SK-N-SH (cell line): ENCODE results near the gene TBC1D16. TPM values are rescaled to one million over a fixed set of nuclear protein-coding genes. Genes with fewer than 3 reads are reported as not detected.

Source experiments
- CTCF ChIA-PET: fragments of 300-600, 350-600 bp; formaldehyde crosslinking; extraction: SDS; loops from one replicate; lab custom pipeline; 2021; lab: Yijun Ruan, JAX
- POLR2A ChIA-PET: fragments of 350-600 bp; sonication (Branson Sonifier 250); formaldehyde crosslinking; extraction: SDS; loops from one replicate; lab custom pipeline; 2020; ENCODE audit warnings: antibody characterized with exemption, inconsistent platforms; lab: Yijun Ruan, JAX
- DNase-seq: peaks from one replicate; pipeline ENCODE4 v3.0.0; 2012
- H2AFZ ChIP-seq: fragments of 200-600 bp; sonication (generic); 2 replicates; pipeline ENCODE4 v1.8.1; 2016; ENCODE audit warnings: antibody characterized with exemption, mild to moderate bottlenecking, low read depth
- H3F3A ChIP-seq: fragments of 200-600 bp; sonication (generic); replicated peaks from 2 replicates; pipeline ENCODE3; 2016; ENCODE audit warnings: antibody characterized with exemption, mild to moderate bottlenecking; ENCODE audit not compliant: insufficient read depth
- H3K27ac ChIP-seq, 2 experiments: fragments of 200-500 bp in 1 of 2; fragments of 200-600 bp in 1 of 2; sonication (Bioruptor generic) in 1 of 2; sonication (generic), shearing (Covaris generic) in 1 of 2; 2 replicates each; pipeline versions ENCODE4 v1.5.1 to v1.6.1; 2014 to 2016; ENCODE audit warnings: low read depth in 2 of 2, inconsistent platforms in 1 of 2, low read length in 1 of 2, mild to moderate bottlenecking in 1 of 2, mixed read lengths in 1 of 2
- H3K27me3 ChIP-seq: fragments of 200-600 bp; sonication (generic), shearing (Covaris generic); 2 replicates; pipeline ENCODE4 v1.6.1; 2016; ENCODE audit warnings: mixed run types; ENCODE audit not compliant: insufficient read depth
- H3K36me3 ChIP-seq, 2 experiments: fragments of 200-500 bp in 1 of 2; fragments of 200-600 bp in 1 of 2; sonication (Bioruptor generic) in 1 of 2; sonication (generic) in 1 of 2; replicated peaks in 1 of 2; 2 replicates each; pipeline versions ENCODE3 to v1.5.1; 2014 to 2016; ENCODE audit warnings: low read length in 1 of 2, mild to moderate bottlenecking in 1 of 2; ENCODE audit not compliant: insufficient read depth in 2 of 2, control insufficient read depth in 1 of 2
- H3K4me1 ChIP-seq, 2 experiments: fragments of 200-500 bp in 1 of 2; fragments of 200-600 bp in 1 of 2; sonication (Bioruptor generic) in 1 of 2; sonication (generic), shearing (Covaris generic) in 1 of 2; 2 replicates each; pipeline versions ENCODE4 v1.5.1 to v1.6.1; 2014 to 2016; ENCODE audit warnings: low read depth in 1 of 2, low read length in 1 of 2, mixed run types in 1 of 2; ENCODE audit not compliant: insufficient read depth in 2 of 2, control insufficient read depth in 1 of 2
- H3K4me2 ChIP-seq: fragments of 200-600 bp; sonication (generic), shearing (Covaris generic); 2 replicates; pipeline ENCODE4 v1.6.1; 2017; ENCODE audit warnings: mixed run types
- H3K4me3 ChIP-seq, 2 experiments: fragments of 200-500 bp in 1 of 2; fragments of 200-600 bp in 1 of 2; sonication (Bioruptor generic) in 1 of 2; sonication (generic), shearing (Covaris generic) in 1 of 2; 2 replicates each; pipeline versions ENCODE4 v1.5.1 to v1.8.1; 2014 to 2016; ENCODE audit warnings: low read depth in 2 of 2, inconsistent platforms in 1 of 2, low read length in 1 of 2, mild to moderate bottlenecking in 1 of 2, mixed read lengths in 1 of 2, moderate library complexity in 1 of 2
- H3K79me2 ChIP-seq: fragments of 200-600 bp; sonication (generic); 2 replicates; pipeline ENCODE4 v1.8.1; 2017; ENCODE audit warnings: mild to moderate bottlenecking; ENCODE audit not compliant: insufficient read depth
- H3K9ac ChIP-seq: fragments of 200-600 bp; sonication (generic); 2 replicates; pipeline ENCODE4 v1.6.1; 2017; ENCODE audit warnings: mixed run types
- H3K9me2 ChIP-seq: fragments of 200-600 bp; sonication (generic); 2 replicates; pipeline ENCODE4 v1.6.1; 2017; ENCODE audit warnings: mixed run types
- H3K9me3 ChIP-seq: fragments of 200-600 bp; sonication (generic); 2 replicates; pipeline ENCODE4 v1.6.1; 2017; ENCODE audit warnings: mixed run types, mild to moderate bottlenecking, moderate library complexity
- H4K20me1 ChIP-seq: fragments of 200-600 bp; sonication (generic); 2 replicates; pipeline ENCODE4 v1.6.1; 2017; ENCODE audit warnings: mild to moderate bottlenecking, mixed run types; ENCODE audit not compliant: insufficient read depth
- EP300 ChIP-seq, 2 experiments: IDR thresholded peaks; 2 replicates each; pipeline versions ENCODE4 v1.4.0 to v1.6.1; 2012; ENCODE audit warnings: borderline replicate concordance in 1 of 2, low read depth in 1 of 2, low read length in 1 of 2
- FOXJ3 ChIP-seq: sonication (generic); formaldehyde crosslinking; IDR thresholded peaks from 2 replicates; pipeline ENCODE4 v1.5.1; 2020; ENCODE audit warnings: mild to moderate bottlenecking, missing genetic modification reagents
- GABPA ChIP-seq: IDR thresholded peaks from 2 replicates; pipeline ENCODE4 v1.4.0; 2012; ENCODE audit warnings: low read depth, mild to moderate bottlenecking
- GATA2 ChIP-seq: sonication (generic); formaldehyde crosslinking; IDR thresholded peaks from 2 replicates; pipeline ENCODE4 v1.5.0; 2020; ENCODE audit warnings: mild to moderate bottlenecking, missing genetic modification reagents
- JUND ChIP-seq: IDR thresholded peaks from 2 replicates; pipeline ENCODE4 v1.4.0; 2012
- MEF2A ChIP-seq: IDR thresholded peaks from 2 replicates; pipeline ENCODE4 v1.4.0; 2012; ENCODE audit warnings: low read depth, borderline replicate concordance
- NRF1 ChIP-seq: IDR thresholded peaks from 2 replicates; pipeline ENCODE4 v1.6.1; 2012; ENCODE audit warnings: low read depth, mild to moderate bottlenecking, low read length
- POLR2AphosphoS5 ChIP-seq: IDR thresholded peaks from 2 replicates; pipeline ENCODE4 v1.6.1; 2012; ENCODE audit warnings: low read depth, low read length
- RCOR1 ChIP-seq: fragments of 150-350 bp; IDR thresholded peaks from 2 replicates; pipeline ENCODE4 v1.6.1; 2017; ENCODE audit warnings: antibody characterized with exemption, low read length
- RFX5 ChIP-seq: IDR thresholded peaks from 2 replicates; pipeline ENCODE4 v1.6.1; 2012; ENCODE audit warnings: mild to moderate bottlenecking, improper control_type of control experiment, low read length
- RXRA ChIP-seq: IDR thresholded peaks from 2 replicates; pipeline ENCODE4 v1.4.0; 2012; ENCODE audit warnings: low read depth, mild to moderate bottlenecking, borderline replicate concordance
- SMC3 ChIP-seq: IDR thresholded peaks from 2 replicates; pipeline ENCODE4 v1.6.1; 2012; ENCODE audit warnings: low read depth, low read length, improper control_type of control experiment
- TEAD4 ChIP-seq: IDR thresholded peaks from 2 replicates; pipeline ENCODE4 v1.4.0; 2012; ENCODE audit warnings: mild to moderate bottlenecking, borderline replicate concordance; ENCODE audit not compliant: insufficient read depth
- USF1 ChIP-seq: IDR thresholded peaks from 2 replicates; pipeline ENCODE4 v1.4.0; 2012; ENCODE audit warnings: low read depth, borderline replicate concordance
- YY1 ChIP-seq: IDR thresholded peaks from 2 replicates; pipeline ENCODE4 v1.4.0; 2012; ENCODE audit warnings: low read depth, mild to moderate bottlenecking
- WGBS: methylation state at CpG from one replicate; pipeline ENCODE4 v1.1.6; 2017; ENCODE audit warnings: low lambda C conversion rate; 5-methylcytosine and 5-hydroxymethylcytosine counted together
- polyA plus RNA-seq, 3 experiments: library from polyadenylated mRNA; depleted of rRNA; stranded (reverse); fragments of >200 nt; gene quantifications; 2 replicates each; pipeline ENCODE4 v1.2.3, GENCODE V29; 2012
- TF ChIP-seq, protein P1 (sequence below): fragments of 200-600 bp; sonication (generic); IDR thresholded peaks from 2 replicates; pipeline ENCODE4 v1.6.1; 2017; ENCODE audit warnings: antibody characterized with exemption, mild to moderate bottlenecking, moderate library complexity
- TF ChIP-seq, protein P2 (sequence below): IDR thresholded peaks from 2 replicates; pipeline ENCODE4 v1.4.0; 2012; ENCODE audit warnings: low read depth

The TBC1D16 gene
- polyA plus RNA-seq, 1 of the 3 experiments (the other 2 are of a cell fraction), result 14.5 TPM

DNA sequence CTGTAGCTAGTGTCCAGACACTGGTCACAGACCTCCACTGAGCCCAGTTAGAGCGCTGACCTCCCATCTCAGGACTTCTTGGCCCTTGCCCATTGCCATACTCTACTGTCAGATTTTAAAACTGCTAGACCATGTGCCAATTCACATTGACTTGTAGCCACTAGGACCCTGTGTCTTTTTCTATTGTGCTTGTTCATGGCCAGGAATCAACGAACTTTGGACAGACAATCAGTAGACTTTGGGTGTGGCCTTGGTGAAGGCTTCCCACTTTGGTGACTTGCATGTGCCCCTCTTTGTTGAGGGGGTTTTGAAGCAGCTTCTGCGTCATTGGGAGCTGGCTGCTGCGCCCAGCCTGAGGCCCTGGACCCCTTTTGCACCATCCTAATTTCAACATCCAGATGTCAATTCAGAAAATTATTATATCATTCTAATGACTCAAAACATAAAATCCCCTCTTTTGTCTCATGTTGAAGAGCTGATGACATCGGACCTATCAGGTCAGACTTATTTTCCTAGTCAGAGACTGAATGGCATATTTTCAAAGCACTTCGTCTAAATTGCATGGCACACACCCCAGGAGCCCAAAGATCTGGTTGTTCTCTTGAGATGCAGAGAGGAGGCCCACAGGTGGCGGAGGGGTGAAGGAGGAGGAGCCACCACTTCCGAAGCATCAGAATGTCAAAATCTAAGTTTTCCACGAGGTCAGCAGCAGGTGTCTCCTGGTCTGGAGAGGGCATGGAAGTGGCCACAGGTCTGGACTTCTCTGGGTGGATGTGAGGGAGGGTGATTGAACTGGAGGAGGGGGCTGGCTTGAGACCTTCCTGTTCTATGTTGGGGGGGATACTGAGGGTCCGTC, 103.0 kb downstream of the TBC1D16 start:
- Histone ChIP-seq H3K4me3 (no peak overlapping the region), H3K4me1 (peaks cover 14 to 30% of the 10 kb centered on the region in 2 experiments; a peak in 2 of 4 replicates), H3K9me2 (no peaks in the 10 kb centered on the region), H3F3A (peaks cover 4% of the 10 kb centered on the region), H3K9ac (no peak overlapping the region), H3K27me3 (no peaks in the 10 kb centered on the region), H4K20me1 (no peaks in the 10 kb centered on the region), H3K4me2 (no peak overlapping the region), H2AFZ (no peak overlapping the region), H3K79me2 (no peaks in the 10 kb centered on the region), H3K27ac (no peak overlapping the region), H3K36me3 (peaks cover 0 to 2% of the 10 kb centered on the region in 2 experiments), H3K9me3 (no peaks in the 10 kb centered on the region)
- WGBS, result 75% methylated on average over 10 of the region's 10 CpGs
- no peak for TF ChIP-seq SMC3
- no peak for TF ChIP-seq JUND
- TF ChIP-seq, protein P1, sequence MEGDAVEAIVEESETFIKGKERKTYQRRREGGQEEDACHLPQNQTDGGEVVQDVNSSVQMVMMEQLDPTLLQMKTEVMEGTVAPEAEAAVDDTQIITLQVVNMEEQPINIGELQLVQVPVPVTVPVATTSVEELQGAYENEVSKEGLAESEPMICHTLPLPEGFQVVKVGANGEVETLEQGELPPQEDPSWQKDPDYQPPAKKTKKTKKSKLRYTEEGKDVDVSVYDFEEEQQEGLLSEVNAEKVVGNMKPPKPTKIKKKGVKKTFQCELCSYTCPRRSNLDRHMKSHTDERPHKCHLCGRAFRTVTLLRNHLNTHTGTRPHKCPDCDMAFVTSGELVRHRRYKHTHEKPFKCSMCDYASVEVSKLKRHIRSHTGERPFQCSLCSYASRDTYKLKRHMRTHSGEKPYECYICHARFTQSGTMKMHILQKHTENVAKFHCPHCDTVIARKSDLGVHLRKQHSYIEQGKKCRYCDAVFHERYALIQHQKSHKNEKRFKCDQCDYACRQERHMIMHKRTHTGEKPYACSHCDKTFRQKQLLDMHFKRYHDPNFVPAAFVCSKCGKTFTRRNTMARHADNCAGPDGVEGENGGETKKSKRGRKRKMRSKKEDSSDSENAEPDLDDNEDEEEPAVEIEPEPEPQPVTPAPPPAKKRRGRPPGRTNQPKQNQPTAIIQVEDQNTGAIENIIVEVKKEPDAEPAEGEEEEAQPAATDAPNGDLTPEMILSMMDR, result no peak
- no peak for TF ChIP-seq RFX5
- no peak for TF ChIP-seq NRF1
- no peak for TF ChIP-seq GATA2 (CRISPR knock-in tag)
- TF ChIP-seq, protein P2, sequence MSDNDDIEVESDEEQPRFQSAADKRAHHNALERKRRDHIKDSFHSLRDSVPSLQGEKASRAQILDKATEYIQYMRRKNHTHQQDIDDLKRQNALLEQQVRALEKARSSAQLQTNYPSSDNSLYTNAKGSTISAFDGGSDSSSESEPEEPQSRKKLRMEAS, result no peak
- TF ChIP-seq MEF2A, result no peak
- no peak for DNase-seq
- CTCF ChIA-PET, result interaction anchor here (0.9 to 2.8 kb wide), 3 partner anchors 12 to 93 kb away, joined by 3 to 13 read pairs (median 11); partner anchors contain the start of gene CBX4
- POLR2A ChIA-PET, result no interaction called here

DNA sequence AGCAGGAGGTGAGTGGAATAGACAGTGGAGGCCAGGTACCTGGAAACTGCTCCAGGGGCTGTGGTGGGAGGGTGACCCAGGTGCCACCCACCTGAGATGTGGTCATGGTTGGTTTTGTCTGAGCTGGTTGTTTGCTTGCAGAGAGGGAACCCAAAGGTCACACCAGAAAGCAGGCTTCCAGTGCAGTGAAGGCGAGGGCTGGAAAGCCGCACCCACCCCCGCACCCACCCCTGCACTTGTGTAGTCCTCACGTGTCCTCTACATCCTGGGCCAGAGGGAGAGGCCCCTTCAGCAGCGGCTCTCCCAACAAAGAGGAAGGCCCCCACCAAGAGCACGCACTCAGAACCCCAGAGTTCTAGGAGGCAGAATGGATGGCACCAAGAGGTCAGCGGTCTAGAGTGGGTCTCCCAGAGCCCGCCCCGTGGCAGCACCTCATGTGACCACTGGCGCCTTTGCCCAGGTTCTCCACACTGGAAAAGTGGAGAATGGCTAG, 103.8 kb downstream of the TBC1D16 start:
- H3F3A ChIP-seq, result peaks cover 4% of the 10 kb centered on the region
- CTCF ChIA-PET, result interaction anchor here (1.0 to 2.8 kb wide), 8 partner anchors 13 to 209 kb away, joined by 3 to 13 read pairs (median 6); partner anchors contain the start of gene CBX4
- DNase-seq, result no peak
- 95% methylated on average over 7 of the region's 10 CpGs for WGBS
- no peaks in the 10 kb centered on the region for H4K20me1 ChIP-seq
- no peaks in the 10 kb centered on the region for H3K79me2 ChIP-seq
- H3K27ac ChIP-seq, result no peak overlapping the region
- no peak for TF ChIP-seq EP300 (IDR thresholded peaks at IDR 0.05; ENCODE audit: borderline replicate concordance in 1 of 2, low read depth in 1 of 2, low read length in 1 of 2)
- no peak for TF ChIP-seq USF1
- TF ChIP-seq TEAD4, result no peak
- no peak for TF ChIP-seq SMC3
- no peak for TF ChIP-seq FOXJ3 (CRISPR knock-in tag)
- TF ChIP-seq RXRA, result no peak
- TF ChIP-seq RCOR1, result no peak
- TF ChIP-seq GABPA, result no peak
- TF ChIP-seq POLR2AphosphoS5, result no peak
- no peak for TF ChIP-seq JUND
- TF ChIP-seq YY1, result no peak
- H3K4me2 ChIP-seq, result no peak overlapping the region
- no peak overlapping the region for H3K9ac ChIP-seq
- no peaks in the 10 kb centered on the region for H3K9me3 ChIP-seq
- H3K4me1 ChIP-seq, result peaks cover 6 to 24% of the 10 kb centered on the region in 2 experiments; a peak in 2 of 4 replicates
- no peaks in the 10 kb centered on the region for H3K36me3 ChIP-seq
- POLR2A ChIA-PET, result no interaction called here
- H3K27me3 ChIP-seq, result no peaks in the 10 kb centered on the region
- no peak overlapping the region for H3K4me3 ChIP-seq
- no peaks in the 10 kb centered on the region for H3K9me2 ChIP-seq
- no peak overlapping the region for H2AFZ ChIP-seq
